Spinal cord (tissue), 10 donors: Measurements from ENCODE around the gene SUN2. TPM values are rescaled to one million over a fixed set of nuclear protein-coding genes. Genes with fewer than 3 reads are reported as not detected.

ENCODE experiments used
- DNase-seq, 6 donors: peaks; one replicate each; pipeline versions ENCODE4 v3.0.0 to v3.0.0-alpha.2; 2013 to 2015; ENCODE audit warnings: low spot score in 6 of 6, low read depth in 4 of 6
- H3K27ac ChIP-seq: one replicate; pipeline ENCODE4 v1.5.1; 2013; ENCODE audit warnings: low read depth, low read length, control low read depth
- H3K27me3 ChIP-seq: one replicate; pipeline ENCODE4 v1.6.1; 2013; ENCODE audit warnings: low read length; ENCODE audit not compliant: control insufficient read depth, insufficient read depth
- H3K36me3 ChIP-seq: one replicate; pipeline ENCODE4 v1.6.1; 2013; ENCODE audit warnings: low read length; ENCODE audit not compliant: control insufficient read depth, insufficient read depth
- H3K4me1 ChIP-seq: one replicate; pipeline ENCODE4 v1.6.1; 2013; ENCODE audit warnings: low read length; ENCODE audit not compliant: control insufficient read depth, insufficient read depth
- H3K4me3 ChIP-seq: one replicate; pipeline ENCODE4 v1.5.1; 2013; ENCODE audit warnings: low read depth, low read length, control low read depth
- H3K9me3 ChIP-seq: one replicate; pipeline ENCODE4 v1.6.1; 2013; ENCODE audit warnings: low read length; ENCODE audit not compliant: control insufficient read depth, insufficient read depth
- WGBS: methylation state at CpG from one replicate; pipeline ENCODE4 v1.1.5; 2013; ENCODE audit warnings: missing lambda C conversion rate; ENCODE audit not compliant: insufficient coverage; 5-methylcytosine and 5-hydroxymethylcytosine counted together
- polyA plus RNA-seq, 2 donors: library from polyadenylated mRNA; unstranded; fragments of 120-200 nt; gene quantifications; one replicate each; pipeline ENCODE4 v1.2.1, GENCODE V29; 2013; ENCODE audit not compliant: insufficient read length in 2 of 2
- total RNA-seq, 2 donors: library from RNA; depleted of rRNA in 1 of 2; stranded (reverse); fragments of 120-200 nt in 1 of 2; fragments of >200 nt in 1 of 2; gene quantifications; one replicate each; pipeline versions ENCODE4 v1.2.3 to v1.2.4, GENCODE V29; 2013 to 2014
- donor health status: healthy.

Gene SUN2
- total and polyA plus RNA-seq, 4 donors = 33.2 to 66.9 (median 46.0) TPM

DNA sequence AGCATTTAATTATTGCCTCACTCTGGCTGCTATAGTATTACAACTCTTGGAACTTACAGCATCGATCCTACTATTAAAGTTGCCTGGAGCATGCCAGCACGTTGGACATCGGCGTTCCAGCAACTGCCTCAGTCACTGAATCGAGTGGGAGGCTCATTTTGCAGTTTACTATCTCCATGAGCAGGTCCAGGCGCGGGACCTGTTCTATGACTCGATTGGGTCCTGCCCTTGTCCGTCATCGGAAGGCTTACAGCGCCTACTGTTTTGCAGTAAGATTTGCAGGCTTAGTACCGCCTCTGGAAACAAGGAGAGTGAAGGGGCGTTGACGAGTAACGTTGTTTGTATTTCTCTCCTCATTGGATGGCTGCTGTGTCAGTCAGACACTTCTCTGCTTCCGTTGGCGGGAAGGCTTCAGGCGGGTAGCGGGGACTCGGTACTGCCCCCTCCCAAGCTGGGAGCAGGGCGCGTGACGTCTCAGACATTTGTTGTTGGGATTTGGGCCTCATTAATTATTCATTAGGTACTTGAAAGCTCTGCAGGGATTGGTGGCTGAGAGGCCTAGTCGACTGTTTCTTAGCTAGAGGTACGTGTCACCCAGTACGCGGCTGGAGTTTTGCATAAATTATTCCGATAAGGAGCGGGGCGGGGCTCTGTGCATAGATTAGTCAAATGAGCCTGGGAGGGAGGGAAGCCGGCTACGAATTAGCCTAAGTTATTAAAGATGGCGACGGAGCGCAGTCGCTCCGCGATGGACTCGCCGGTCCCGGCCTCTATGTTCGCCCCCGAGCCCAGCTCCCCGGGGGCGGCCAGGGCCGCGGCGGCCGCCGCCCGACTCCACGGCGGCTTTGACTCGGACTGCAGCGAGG is 50.3 kb downstream of the SUN2 start, which contains the start of gene GTPBP1:
GTPBP1 (plus strand) TSS at position 710 of the 866 bp plus-strand sequence; CDS start at position 722, 12 bp downstream.
- Histone ChIP-seq H3K36me3 (peaks cover 4% of the 10 kb centered on the region), H3K4me1 (peaks cover 10% of the 10 kb centered on the region), H3K27me3 (no peaks in the 10 kb centered on the region), H3K27ac (peak within 1 kb of the TSS; percentile 92), H3K9me3 (no peaks in the 10 kb centered on the region), H3K4me3 (peak within 1 kb of the TSS; percentile 82)
- DNase-seq = peak; percentile 100
- WGBS = under 1% methylated on average over 55 of the region's 55 CpGs

DNA sequence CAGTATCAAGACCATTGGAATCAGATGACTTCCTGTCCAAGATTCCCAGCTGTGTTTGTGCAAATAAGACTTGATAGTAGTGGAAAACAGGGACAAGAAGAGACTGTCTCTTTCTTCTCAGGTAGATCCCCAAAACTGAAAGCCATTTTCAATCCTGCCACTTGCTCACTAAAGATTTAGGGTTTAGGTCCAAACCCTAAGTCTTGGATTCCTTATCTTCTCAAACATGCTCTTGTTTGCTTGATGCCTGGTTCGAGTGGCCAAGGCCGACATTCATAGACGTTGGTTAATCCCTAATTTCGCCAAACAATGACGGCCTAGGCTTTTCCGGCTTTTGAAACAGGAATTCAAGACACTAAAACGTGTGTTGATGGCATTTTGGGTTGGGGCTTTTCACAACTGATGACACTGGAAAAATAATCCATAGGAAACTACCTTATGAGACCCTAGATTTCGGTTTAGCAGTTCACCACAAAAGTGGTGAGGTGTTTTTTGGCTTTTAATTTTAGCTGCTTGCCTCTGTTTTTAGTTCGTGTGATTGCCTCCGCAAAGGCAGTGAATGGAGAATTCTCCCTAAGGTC is 51.1 kb downstream of the SUN2 start:
- Histone ChIP-seq H3K9me3 (no peaks in the 10 kb centered on the region), H3K27ac (peak overlapping the region; percentile 92), H3K4me3 (peak overlapping the region; percentile 82), H3K36me3 (peaks cover 4% of the 10 kb centered on the region), H3K27me3 (no peaks in the 10 kb centered on the region), H3K4me1 (peaks cover 11% of the 10 kb centered on the region)
- 44% methylated on average over 2 of the region's 10 CpGs for WGBS
- DNase-seq = no peak

DNA sequence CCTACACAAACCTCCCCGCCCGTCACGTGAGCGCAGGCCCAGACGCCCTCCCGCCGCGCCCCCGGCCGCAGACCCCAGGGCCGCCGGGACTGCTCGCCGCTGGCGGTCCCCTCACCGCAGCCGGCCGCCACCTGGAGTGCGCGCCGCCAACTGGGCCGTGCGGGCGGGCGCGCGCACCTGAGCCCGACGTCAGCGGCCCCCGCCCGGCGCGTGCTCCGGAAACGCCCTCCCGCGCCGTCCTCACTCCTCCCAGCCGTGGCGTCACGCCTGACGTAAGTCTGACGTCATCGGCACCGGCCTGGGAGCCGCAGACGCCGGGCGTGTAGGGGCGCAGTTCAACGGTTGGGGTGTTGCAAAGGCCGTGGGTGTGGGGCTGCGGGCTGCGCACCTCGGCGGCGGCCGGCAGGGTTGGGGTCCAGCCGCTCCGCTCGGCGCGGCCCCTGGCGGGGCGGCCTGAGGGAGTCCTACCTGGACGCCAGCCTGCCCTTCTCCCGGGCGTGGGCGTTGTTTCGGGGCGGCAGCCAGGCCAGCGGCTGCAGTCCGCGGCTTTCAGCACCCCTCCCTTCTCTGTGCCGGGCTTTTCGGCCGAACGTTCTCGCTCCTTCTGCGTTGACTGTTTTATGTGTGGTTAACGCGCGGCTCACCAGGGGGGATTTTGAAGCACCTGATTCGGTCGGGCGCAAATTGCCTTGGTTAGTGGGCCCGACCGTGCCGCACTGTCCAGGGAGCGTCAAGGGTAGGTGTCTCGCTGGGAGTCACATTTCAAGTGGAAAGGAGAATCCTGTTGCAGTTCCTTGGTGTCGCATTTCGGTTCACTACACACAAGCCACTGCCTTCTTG is 54.8 kb downstream of the SUN2 start, which contains the start of gene JOSD1:
JOSD1 (minus strand) TSS at position 155 of the 840 bp plus-strand sequence. CDS start 956 bp downstream, outside the sequence.
- H3K27me3 ChIP-seq = no peaks in the 10 kb centered on the region
- peaks cover 23% of the 10 kb centered on the region for H3K4me1 ChIP-seq
- WGBS = under 1% methylated on average over 90 of the region's 94 CpGs
- peak within 1 kb of the TSS; percentile 81 for H3K4me3 ChIP-seq
- peak; percentile 80 to 98 (median 92) for DNase-seq
- no peaks in the 10 kb centered on the region for H3K9me3 ChIP-seq
- no peaks in the 10 kb centered on the region for H3K36me3 ChIP-seq
- H3K27ac ChIP-seq = peak within 1 kb of the TSS; percentile 85

DNA sequence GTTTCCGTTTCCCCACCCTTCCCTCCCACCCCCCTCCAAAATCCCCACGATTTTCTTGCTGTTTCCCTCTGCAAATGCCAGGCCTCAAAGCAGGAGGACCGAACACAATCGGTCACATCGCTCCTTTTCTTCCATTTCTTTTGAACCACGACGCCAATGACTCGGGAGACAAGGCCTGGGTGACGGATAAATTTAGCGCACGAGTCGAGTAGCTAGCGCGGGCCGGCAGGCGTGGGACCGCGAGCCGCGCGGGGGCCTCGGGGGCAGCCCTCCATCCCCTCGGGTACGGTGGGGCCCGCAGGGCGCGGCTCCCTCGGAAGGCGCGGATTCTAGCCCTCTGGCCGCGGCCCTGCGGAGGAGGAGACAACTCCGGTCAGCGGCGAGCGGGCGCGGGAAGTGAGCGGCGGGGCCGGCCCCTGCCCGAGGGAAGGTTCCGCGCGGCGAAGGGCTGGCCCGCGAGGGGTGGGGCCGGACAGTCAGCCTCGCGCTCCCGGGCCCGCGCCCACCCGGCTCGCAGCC is 55.5 kb downstream of the SUN2 start:
- Histone ChIP-seq H3K4me3 (peak overlapping the region; percentile 81), H3K36me3 (no peaks in the 10 kb centered on the region), H3K4me1 (peaks cover 23% of the 10 kb centered on the region), H3K9me3 (no peaks in the 10 kb centered on the region), H3K27ac (peak overlapping the region; percentile 73), H3K27me3 (no peaks in the 10 kb centered on the region)
- under 1% methylated on average over 57 of the region's 57 CpGs for WGBS
- DNase-seq = peak in 2 of 6 donors; percentile 6 to 55

DNA sequence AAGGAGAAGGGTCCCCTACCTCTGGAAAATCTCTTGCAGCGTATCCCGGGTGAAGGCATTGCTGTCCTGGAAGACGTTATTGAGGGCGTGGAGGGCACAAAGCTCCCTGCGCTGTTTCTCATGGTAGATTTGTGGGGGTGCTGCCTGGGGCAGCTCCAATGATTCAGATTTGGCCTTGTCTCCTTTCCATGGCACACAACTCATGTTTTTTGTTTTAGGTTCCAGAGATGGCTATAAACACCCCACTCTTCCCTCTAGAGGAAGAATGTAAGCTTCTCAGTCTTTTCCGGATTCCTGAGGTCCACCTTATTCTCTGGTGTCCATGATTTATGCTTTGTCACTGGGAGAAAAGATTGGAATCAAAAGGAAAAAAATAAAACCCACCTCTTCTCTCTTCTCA is 56.0 kb downstream of the SUN2 start:
- peak overlapping the region; percentile 73 for H3K27ac ChIP-seq
- peak in 2 of 6 donors; percentile 21 to 49 for DNase-seq
- H3K9me3 ChIP-seq = no peaks in the 10 kb centered on the region
- peaks cover under 1% of the 10 kb centered on the region for H3K36me3 ChIP-seq
- peaks cover 23% of the 10 kb centered on the region for H3K4me1 ChIP-seq
- 6% methylated on average over 5 of the region's 6 CpGs for WGBS
- H3K27me3 ChIP-seq = no peaks in the 10 kb centered on the region
- peak overlapping the region; percentile 81 for H3K4me3 ChIP-seq

DNA sequence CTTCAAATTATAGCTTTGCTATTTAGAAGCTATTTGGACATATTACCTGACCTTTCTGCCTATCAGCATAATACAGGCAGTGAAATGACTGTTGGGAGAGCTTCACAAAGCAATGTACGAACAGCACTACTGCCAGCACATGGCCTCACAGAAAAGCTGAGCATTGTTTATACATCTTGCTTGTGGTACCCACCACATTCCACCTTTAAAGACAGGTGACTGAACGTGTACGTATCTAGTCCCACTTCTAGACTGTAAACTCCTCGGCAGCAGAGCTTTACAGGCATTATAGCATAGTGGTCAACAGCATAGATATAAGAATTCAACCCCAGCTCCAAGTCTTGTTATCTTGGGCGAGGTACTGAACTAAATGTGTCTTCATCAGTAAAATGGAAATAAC is 56.7 kb downstream of the SUN2 start:
- 79% methylated on average over 3 of the region's 5 CpGs for WGBS
- Histone ChIP-seq H3K4me3 (peak overlapping the region; percentile 81), H3K27me3 (no peaks in the 10 kb centered on the region), H3K36me3 (peaks cover 7% of the 10 kb centered on the region), H3K27ac (peak overlapping the region; percentile 73), H3K9me3 (no peaks in the 10 kb centered on the region), H3K4me1 (peaks cover 23% of the 10 kb centered on the region)
- DNase-seq = no peak

DNA sequence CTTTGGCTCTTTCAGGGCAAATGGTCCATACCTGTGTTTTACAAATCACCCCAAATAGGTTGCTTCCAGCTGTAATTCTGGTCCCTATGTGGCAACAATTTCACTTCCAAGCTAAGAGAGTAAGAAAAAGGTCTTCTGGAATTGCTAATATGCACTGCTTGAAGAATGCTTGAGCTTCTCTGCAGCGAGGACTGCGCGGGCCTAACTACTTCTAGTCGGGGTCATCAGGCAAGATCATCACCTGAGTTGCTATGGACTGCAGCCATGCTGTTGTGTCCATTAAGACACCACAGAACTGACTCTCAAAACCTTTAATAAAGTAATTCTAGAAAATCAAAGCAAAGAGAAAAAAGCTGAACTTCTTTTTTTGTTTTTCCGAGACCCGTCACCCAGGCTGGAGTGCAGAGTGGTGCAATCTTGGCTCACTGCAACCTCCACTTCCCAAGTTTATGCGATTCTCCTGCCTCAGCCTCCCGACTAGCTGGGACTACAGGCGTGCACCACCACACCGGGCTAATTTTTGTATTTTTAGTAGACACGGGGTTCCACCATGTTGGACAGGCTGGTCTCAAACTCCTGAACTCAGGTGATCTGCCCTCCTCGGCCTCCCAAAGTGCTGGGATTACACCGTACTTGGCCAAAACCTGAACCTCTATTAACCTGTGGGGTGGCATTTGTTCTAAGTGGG is 57.2 kb downstream of the SUN2 start:
- Histone ChIP-seq H3K4me1 (peaks cover 23% of the 10 kb centered on the region), H3K36me3 (peaks cover 9% of the 10 kb centered on the region), H3K4me3 (no peak overlapping the region), H3K9me3 (no peaks in the 10 kb centered on the region), H3K27ac (no peak overlapping the region), H3K27me3 (no peaks in the 10 kb centered on the region)
- no peak for DNase-seq
- WGBS = 90% methylated on average over 13 of the region's 13 CpGs

DNA sequence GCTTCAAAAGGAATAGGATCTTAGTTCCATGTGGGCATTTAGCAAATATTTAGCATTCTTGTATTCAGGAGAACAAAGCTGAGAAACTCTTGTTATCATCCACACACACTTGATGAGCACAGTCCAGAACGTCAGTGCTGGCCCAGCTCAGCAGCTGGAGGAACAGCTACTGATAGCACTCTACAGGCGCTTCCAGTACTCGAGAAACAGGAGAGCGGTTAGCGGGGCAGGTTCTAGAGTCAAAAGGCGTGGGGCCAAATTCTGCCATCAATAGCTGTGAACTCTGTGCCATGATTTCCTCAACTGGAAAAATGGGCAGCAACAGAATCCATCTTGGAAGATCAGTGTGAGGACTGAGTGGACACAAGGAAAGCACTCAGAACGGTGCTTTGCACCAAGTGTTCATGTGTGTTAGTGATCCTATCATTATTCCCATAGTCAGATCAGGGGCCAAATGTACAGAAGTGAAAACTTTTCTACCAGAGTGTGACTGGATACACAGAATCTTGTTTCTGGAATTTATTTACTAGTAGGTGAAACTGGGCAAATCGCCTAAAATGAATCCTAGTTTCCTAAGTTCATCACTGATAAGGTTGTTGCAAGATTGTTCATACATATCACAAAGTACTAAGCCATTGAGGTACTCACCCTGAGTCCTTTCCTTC is 58.2 kb downstream of the SUN2 start:
- no peak overlapping the region for H3K4me3 ChIP-seq
- WGBS = 73% methylated on average over 7 of the region's 8 CpGs
- H3K9me3 ChIP-seq = no peaks in the 10 kb centered on the region
- no peak for DNase-seq
- peaks cover 23% of the 10 kb centered on the region for H3K4me1 ChIP-seq
- peak overlapping the region; percentile 61 for H3K27ac ChIP-seq
- H3K36me3 ChIP-seq = peaks cover 11% of the 10 kb centered on the region
- no peaks in the 10 kb centered on the region for H3K27me3 ChIP-seq
